GM10248 (cell line): ENCODE results near the gene PRR13.
A peak's percentile ranks its signal among the peaks of the same experiment; 100 is the strongest.
"Not testable (repeated sequence)": the region's sequence is repeated elsewhere in the genome, so short reads cannot be mapped to it uniquely, and the experiment has no call there.

ENCODE experiments used
- CTCF ChIA-PET: fragments of 300-600 bp; sonication (Branson Sonifier 250); formaldehyde crosslinking; extraction: SDS; loops from one replicate; lab custom pipeline; 2021; ENCODE audit warnings: antibody characterized with exemption; lab: Yijun Ruan, JAX
- POLR2A ChIA-PET: fragments of 350-650 bp; sonication (Branson Sonifier 250); formaldehyde crosslinking; extraction: SDS; loops from one replicate; lab custom pipeline; 2020; ENCODE audit warnings: antibody characterized with exemption; lab: Yijun Ruan, JAX
- DNase-seq: peaks from one replicate; pipeline ENCODE4 v3.0.0; 2012; ENCODE audit errors: extremely low spot score
- CTCF ChIP-seq: IDR thresholded peaks from 2 replicates; pipeline ENCODE4 v1.5.1; 2012; ENCODE audit warnings: mild to moderate bottlenecking, low read depth; ENCODE audit errors: extremely low read depth, missing control alignments, control extremely low read depth

PRR13 gene

GRCh38 chr12:53443955-53444354 is 2.4 kb downstream of the PRR13 start:
- no peak for TF ChIP-seq CTCF
- POLR2A ChIA-PET: interaction anchor here (0.7 kb wide), 1 partner anchor 64 kb away, joined by 4 read pairs; no protein-coding TSS in a partner anchor
- CTCF ChIA-PET: no interaction called here
- no peak for DNase-seq

GRCh38 chr12:53444593-53445325 is 3.2 kb downstream of the PRR13 start:
- POLR2A ChIA-PET: interaction anchor here (0.7 kb wide), 1 partner anchor 65 kb away, joined by 4 read pairs; no protein-coding TSS in a partner anchor
- DNase-seq, CTCF ChIA-PET: not testable (repeated sequence)

GRCh38 chr12:53450936-53451335 is 9.4 kb downstream of the PRR13 start:
- CTCF ChIA-PET: interaction anchor here (0.6 to 2.7 kb wide), 11 partner anchors 11 to 130 kb away, joined by 3 to 8 read pairs (median 4); partner anchors contain the start of gene AAAS
- no peak for TF ChIP-seq CTCF
- POLR2A ChIA-PET: interaction anchor here (2.0 kb wide), 1 partner anchor 50 kb away, joined by 4 read pairs; the partner anchor contains the start of gene TARBP2
- no peak for DNase-seq

- DNase-seq: peak; percentile 97
- TF ChIP-seq CTCF: peak; percentile 94
- ChIA-PET POLR2A (interaction anchor here (2.0 kb wide), 1 partner anchor 49 kb away, joined by 4 read pairs; the partner anchor contains the start of gene TARBP2), CTCF (interaction anchor here (0.6 to 2.7 kb wide), 10 partner anchors 12 to 131 kb away, joined by 3 to 8 read pairs (median 4); partner anchors contain the start of gene AAAS)
Observed at GRCh38 chr12:53451661-53452158, 10.2 kb downstream of the PRR13 start, which contains the start of gene PCBP2. TSS of gene PCBP2 (plus strand) at chr12:53452102. CDS start at chr12:53454801, 2,699 bp downstream.

- CTCF ChIA-PET: interaction anchor here (1.0 to 3.0 kb wide), 4 partner anchors 12 to 107 kb away, joined by 3 to 14 read pairs (median 4); no protein-coding TSS in a partner anchor
- TF ChIP-seq CTCF: peak; percentile 30
- POLR2A ChIA-PET: interaction anchor here (0.7 kb wide), 3 partner anchors 16 to 133 kb away, joined by 3 to 5 read pairs (median 4); no protein-coding TSS in a partner anchor
- DNase-seq: peak; percentile 85
Observed at GRCh38 chr12:53452159-53453077, 10.9 kb downstream of the PRR13 start.

GRCh38 chr12:53453953-53454640 is 12.6 kb downstream of the PRR13 start:
- POLR2A ChIA-PET: interaction anchor here (0.6 to 1.7 kb wide), 3 partner anchors 13 to 95 kb away, joined by 3 to 6 read pairs (median 3); no protein-coding TSS in a partner anchor
- no peak for DNase-seq
- no peak for TF ChIP-seq CTCF
- CTCF ChIA-PET: interaction anchor here (1.1 to 3.0 kb wide), 5 partner anchors 14 to 102 kb away, joined by 3 to 14 read pairs (median 5); no protein-coding TSS in a partner anchor
